ENCODE data around the gene RGS3. TPM values are rescaled to one million over a fixed set of nuclear protein-coding genes. Genes with fewer than 3 reads are reported as not detected.

The RGS3 gene
- total and polyA plus RNA-seq, 5 donors from 2014 or later: 8.5 to 15.5 (median 12.5) TPM

GRCh38 chr9:113644321-113644720, 180.8 kb downstream of the RGS3 start:
- no peak overlapping the region for H3K27ac ChIP-seq (ENCODE audit: insufficient read depth, low read length, poor library complexity, severe bottlenecking)
- H3K4me1 ChIP-seq (ENCODE audit: control insufficient read depth, insufficient read depth, low read length, poor library complexity, severe bottlenecking): no peaks in the 10 kb centered on the region
- H3K9me3 ChIP-seq (ENCODE audit: control insufficient read depth in 2 of 2, low read length in 2 of 2): no peaks in the 10 kb centered on the region
- Mint-ChIP-seq H3K9me3 (peaks cover 0 to 2% (median 0%) of the 10 kb centered on the region in 7 donors), H3K4me3 (no peak overlapping the region), H3K36me3 (no peaks in the 10 kb centered on the region), H3K27ac (no peak overlapping the region), H3K27me3 (peaks cover 22% of the 10 kb centered on the region), H3K4me1 (no peaks in the 10 kb centered on the region)
- H3K36me3 ChIP-seq (ENCODE audit: control insufficient read depth, insufficient read depth, low read length): no peaks in the 10 kb centered on the region
- ATAC-seq (ENCODE audit: low read depth in 2 of 2): no peak
- H3K4me3 ChIP-seq (ENCODE audit: low read depth, low read length): no peak overlapping the region
- H3K27me3 ChIP-seq (ENCODE audit: control insufficient read depth, insufficient read depth, low read length): peaks cover 5% of the 10 kb centered on the region
- no peak for DNase-seq

- no peak for ATAC-seq (ENCODE audit: low read depth in 2 of 2)
- Mint-ChIP-seq H3K36me3 (no peaks in the 10 kb centered on the region), H3K27ac (no peak overlapping the region), H3K27me3 (peaks cover 22% of the 10 kb centered on the region), H3K4me1 (no peaks in the 10 kb centered on the region), H3K9me3 (peaks cover 0 to 2% (median 0%) of the 10 kb centered on the region in 7 donors), H3K4me3 (no peak overlapping the region)
- no peak overlapping the region for H3K27ac ChIP-seq (ENCODE audit: insufficient read depth, low read length, poor library complexity, severe bottlenecking)
- H3K27me3 ChIP-seq (ENCODE audit: control insufficient read depth, insufficient read depth, low read length): peaks cover 5% of the 10 kb centered on the region
- H3K4me1 ChIP-seq (ENCODE audit: control insufficient read depth, insufficient read depth, low read length, poor library complexity, severe bottlenecking): no peaks in the 10 kb centered on the region
- H3K4me3 ChIP-seq (ENCODE audit: low read depth, low read length): no peak overlapping the region
- H3K36me3 ChIP-seq (ENCODE audit: control insufficient read depth, insufficient read depth, low read length): no peaks in the 10 kb centered on the region
- no peak for DNase-seq
- no peaks in the 10 kb centered on the region for H3K9me3 ChIP-seq (ENCODE audit: control insufficient read depth in 2 of 2, low read length in 2 of 2)
Measured at GRCh38 chr9:113645227-113645977, 181.9 kb downstream of the RGS3 start.

- DNase-seq (no peak), ATAC-seq (ENCODE audit: low read depth in 2 of 2) (no peak)
- H3K27me3 Mint-ChIP-seq: peaks cover 22% of the 10 kb centered on the region
- no peaks in the 10 kb centered on the region for H3K9me3 ChIP-seq (ENCODE audit: control insufficient read depth in 2 of 2, low read length in 2 of 2)
- no peak overlapping the region for H3K27ac ChIP-seq (ENCODE audit: insufficient read depth, low read length, poor library complexity, severe bottlenecking)
- H3K27me3 ChIP-seq (ENCODE audit: control insufficient read depth, insufficient read depth, low read length): peaks cover 5% of the 10 kb centered on the region
- H3K36me3 ChIP-seq (ENCODE audit: control insufficient read depth, insufficient read depth, low read length): no peaks in the 10 kb centered on the region
- no peak overlapping the region for H3K4me3 Mint-ChIP-seq
- no peaks in the 10 kb centered on the region for H3K36me3 Mint-ChIP-seq
- H3K4me3 ChIP-seq (ENCODE audit: low read depth, low read length): no peak overlapping the region
- H3K27ac Mint-ChIP-seq: no peak overlapping the region
- peaks cover 0 to 2% (median 0%) of the 10 kb centered on the region in 7 donors for H3K9me3 Mint-ChIP-seq
- no peaks in the 10 kb centered on the region for H3K4me1 ChIP-seq (ENCODE audit: control insufficient read depth, insufficient read depth, low read length, poor library complexity, severe bottlenecking)
- H3K4me1 Mint-ChIP-seq: no peaks in the 10 kb centered on the region
Measured at GRCh38 chr9:113645978-113646253, 182.4 kb downstream of the RGS3 start.

GRCh38 chr9:113646491-113646890, 183.0 kb downstream of the RGS3 start:
- Histone ChIP-seq H3K36me3 (ENCODE audit: control insufficient read depth, insufficient read depth, low read length) (no peaks in the 10 kb centered on the region), H3K9me3 (ENCODE audit: control insufficient read depth in 2 of 2, low read length in 2 of 2) (no peaks in the 10 kb centered on the region), H3K27ac (ENCODE audit: insufficient read depth, low read length, poor library complexity, severe bottlenecking) (no peak overlapping the region), H3K4me1 (ENCODE audit: control insufficient read depth, insufficient read depth, low read length, poor library complexity, severe bottlenecking) (no peaks in the 10 kb centered on the region), H3K27me3 (ENCODE audit: control insufficient read depth, insufficient read depth, low read length) (peaks cover 5% of the 10 kb centered on the region), H3K4me3 (ENCODE audit: low read depth, low read length) (no peak overlapping the region)
- Mint-ChIP-seq H3K4me3 (no peak overlapping the region), H3K36me3 (no peaks in the 10 kb centered on the region), H3K4me1 (no peaks in the 10 kb centered on the region), H3K27ac (no peak overlapping the region), H3K9me3 (peaks cover 0 to 2% (median 0%) of the 10 kb centered on the region in 7 donors), H3K27me3 (peaks cover 22% of the 10 kb centered on the region)
- ATAC-seq (ENCODE audit: low read depth in 2 of 2) (no peak), DNase-seq (no peak)

Other genes starting within 250 kb of the RGS3 start
- gene FKBP15, start 242.4 kb upstream of the RGS3 start, total RNA-seq: 24.9 TPM
- gene FKBP15, start 242.4 kb upstream of the RGS3 start, polyA plus RNA-seq: 1 to 10 TPM; 7.1 to 9.8 (median 8.9) TPM
- 6.1 TPM for gene SLC31A1, start 242.2 kb upstream of the RGS3 start, total RNA-seq
- gene SLC31A1, start 242.2 kb upstream of the RGS3 start, polyA plus RNA-seq: 1 to 10 TPM; 3.1 to 6.1 (median 4.2) TPM
- gene CDC26, start 188.2 kb upstream of the RGS3 start, total RNA-seq: 26.3 TPM
- gene CDC26, start 188.2 kb upstream of the RGS3 start, polyA plus RNA-seq: 100 to 1,000 TPM; 161 to 182 (median 173) TPM
- 22.9 TPM for gene PRPF4, start 188.1 kb upstream of the RGS3 start, total RNA-seq
- gene PRPF4, start 188.1 kb upstream of the RGS3 start, polyA plus RNA-seq: 10 to 100 TPM; 18.4 to 25.7 (median 22.5) TPM
- gene RNF183, start 160.4 kb upstream of the RGS3 start, total RNA-seq: not detected
- gene RNF183, start 160.4 kb upstream of the RGS3 start, polyA plus RNA-seq: not detected
- 0.22 TPM for gene WDR31, start 123.5 kb upstream of the RGS3 start, total RNA-seq
- gene WDR31, start 123.5 kb upstream of the RGS3 start, polyA plus RNA-seq: under 1 TPM in 3 of 4 donors, not detected in 1; 0.06 to 0.32 (median 0.16) TPM
- 0.57 TPM for gene BSPRY, start 114.2 kb upstream of the RGS3 start, total RNA-seq
- 1 to 10 TPM in 1 of 4 donors, under 1 TPM in 3; 0.39 to 1.3 (median 0.56) TPM for gene BSPRY, start 114.2 kb upstream of the RGS3 start, polyA plus RNA-seq
- 14.3 TPM for gene HDHD3, start 86.7 kb upstream of the RGS3 start, total RNA-seq
- 10 to 100 TPM; 36.8 to 52.6 (median 46.5) TPM for gene HDHD3, start 86.7 kb upstream of the RGS3 start, polyA plus RNA-seq
- 27.8 TPM for gene ALAD, start 62.4 kb upstream of the RGS3 start, total RNA-seq
- gene ALAD, start 62.4 kb upstream of the RGS3 start, polyA plus RNA-seq: 10 to 100 TPM; 20.3 to 22.4 (median 21.8) TPM
- 58.0 TPM for gene POLE3, start 53.1 kb upstream of the RGS3 start, total RNA-seq
- gene POLE3, start 53.1 kb upstream of the RGS3 start, polyA plus RNA-seq: 100 to 1,000 TPM; 114 to 160 (median 137) TPM
- gene C9orf43, start 53.0 kb upstream of the RGS3 start, total RNA-seq: 0.35 TPM
- gene C9orf43, start 53.0 kb upstream of the RGS3 start, polyA plus RNA-seq: under 1 TPM in 3 of 4 donors, not detected in 1; 0.12 to 0.48 (median 0.23) TPM

Measured in CD4-positive, CD25-positive, alpha-beta regulatory T cell (primary cell).